Spinal cord (tissue), 10 donors: ENCODE measurements around the gene RFT1. TPM values are rescaled to one million over a fixed set of nuclear protein-coding genes. Genes with fewer than 3 reads are reported as not detected.

Experiments used
- DNase-seq, 6 donors: peaks; one replicate each; pipeline versions ENCODE4 v3.0.0 to v3.0.0-alpha.2; 2013 to 2015; ENCODE audit warnings: low spot score in 6 of 6, low read depth in 4 of 6
- H3K27ac ChIP-seq: one replicate; pipeline ENCODE4 v1.5.1; 2013; ENCODE audit warnings: low read depth, low read length, control low read depth
- H3K27me3 ChIP-seq: one replicate; pipeline ENCODE4 v1.6.1; 2013; ENCODE audit warnings: low read length; ENCODE audit not compliant: control insufficient read depth, insufficient read depth
- H3K36me3 ChIP-seq: one replicate; pipeline ENCODE4 v1.6.1; 2013; ENCODE audit warnings: low read length; ENCODE audit not compliant: control insufficient read depth, insufficient read depth
- H3K4me1 ChIP-seq: one replicate; pipeline ENCODE4 v1.6.1; 2013; ENCODE audit warnings: low read length; ENCODE audit not compliant: control insufficient read depth, insufficient read depth
- H3K4me3 ChIP-seq: one replicate; pipeline ENCODE4 v1.5.1; 2013; ENCODE audit warnings: low read depth, low read length, control low read depth
- H3K9me3 ChIP-seq: one replicate; pipeline ENCODE4 v1.6.1; 2013; ENCODE audit warnings: low read length; ENCODE audit not compliant: control insufficient read depth, insufficient read depth
- WGBS: methylation state at CpG from one replicate; pipeline ENCODE4 v1.1.5; 2013; ENCODE audit warnings: missing lambda C conversion rate; ENCODE audit not compliant: insufficient coverage; 5-methylcytosine and 5-hydroxymethylcytosine counted together
- polyA plus RNA-seq, 2 donors: library from polyadenylated mRNA; unstranded; fragments of 120-200 nt; gene quantifications; one replicate each; pipeline ENCODE4 v1.2.1, GENCODE V29; 2013; ENCODE audit not compliant: insufficient read length in 2 of 2
- total RNA-seq, 2 donors: library from RNA; depleted of rRNA in 1 of 2; stranded (reverse); fragments of 120-200 nt in 1 of 2; fragments of >200 nt in 1 of 2; gene quantifications; one replicate each; pipeline versions ENCODE4 v1.2.3 to v1.2.4, GENCODE V29; 2013 to 2014
- donor health status: healthy.

The RFT1 gene
- total and polyA plus RNA-seq, 4 donors: 10.8 to 18.3 (median 14.7) TPM

- DNase-seq: no peak
- H3K4me3 ChIP-seq: peak overlapping the region; percentile 90
- no peaks in the 10 kb centered on the region for H3K4me1 ChIP-seq
- H3K9me3 ChIP-seq: no peaks in the 10 kb centered on the region
- WGBS: no CpG with 5 or more reads among the region's 3 CpGs
- no peaks in the 10 kb centered on the region for H3K27me3 ChIP-seq
- no peak overlapping the region for H3K27ac ChIP-seq
- H3K36me3 ChIP-seq: peaks cover 6% of the 10 kb centered on the region
Measured at GRCh38 chr3:53129344-53129743, 891 bp downstream of the RFT1 start.

GRCh38 chr3:53126601-53127000 is 3.6 kb downstream of the RFT1 start:
- no peaks in the 10 kb centered on the region for H3K27me3 ChIP-seq
- no peak overlapping the region for H3K27ac ChIP-seq
- peaks cover 18% of the 10 kb centered on the region for H3K36me3 ChIP-seq
- no CpG with 5 or more reads among the region's 2 CpGs for WGBS
- no peak overlapping the region for H3K4me3 ChIP-seq
- H3K9me3 ChIP-seq: no peaks in the 10 kb centered on the region
- DNase-seq: peak in 2 of 6 donors; percentile 35 to 85
- H3K4me1 ChIP-seq: peaks cover 4% of the 10 kb centered on the region

GRCh38 chr3:53123953-53124352 is 6.3 kb downstream of the RFT1 start:
- H3K36me3 ChIP-seq: peaks cover 36% of the 10 kb centered on the region
- 92% methylated on average over 6 of the region's 6 CpGs for WGBS
- DNase-seq: no peak
- H3K4me3 ChIP-seq: no peak overlapping the region
- H3K27ac ChIP-seq: no peak overlapping the region
- H3K4me1 ChIP-seq: peaks cover 4% of the 10 kb centered on the region
- no peaks in the 10 kb centered on the region for H3K27me3 ChIP-seq
- no peaks in the 10 kb centered on the region for H3K9me3 ChIP-seq

- H3K27ac ChIP-seq: no peak overlapping the region
- no peak for DNase-seq
- WGBS: 88% methylated on average over 8 of the region's 8 CpGs
Measured at GRCh38 chr3:53123510-53123909, 6.7 kb downstream of the RFT1 start.

GRCh38 chr3:53122933-53123305 is 7.3 kb downstream of the RFT1 start:
- peaks cover 4% of the 10 kb centered on the region for H3K4me1 ChIP-seq
- no CpG with 5 or more reads among the region's 1 CpG for WGBS
- H3K27ac ChIP-seq: no peak overlapping the region
- peak in 1 of 6 donors; percentile 56 for DNase-seq
- H3K9me3 ChIP-seq: no peaks in the 10 kb centered on the region
- H3K4me3 ChIP-seq: no peak overlapping the region
- peaks cover 45% of the 10 kb centered on the region for H3K36me3 ChIP-seq
- no peaks in the 10 kb centered on the region for H3K27me3 ChIP-seq

More at GRCh38 chr3:53123510-53123909, 6.7 kb downstream of the RFT1 start:
- H3K4me3 ChIP-seq: no peak overlapping the region
- H3K27me3 ChIP-seq: no peaks in the 10 kb centered on the region
- no peaks in the 10 kb centered on the region for H3K9me3 ChIP-seq
- peaks cover 40% of the 10 kb centered on the region for H3K36me3 ChIP-seq
- peaks cover 4% of the 10 kb centered on the region for H3K4me1 ChIP-seq

- Histone ChIP-seq H3K36me3 (peaks cover 50% of the 10 kb centered on the region), H3K4me1 (peaks cover 4% of the 10 kb centered on the region), H3K27ac (no peak overlapping the region), H3K9me3 (no peaks in the 10 kb centered on the region), H3K27me3 (no peaks in the 10 kb centered on the region), H3K4me3 (no peak overlapping the region)
- WGBS: 100% methylated on average over 2 of the region's 4 CpGs
- DNase-seq: no peak
Measured at GRCh38 chr3:53122255-53122932, 7.8 kb downstream of the RFT1 start.

GRCh38 chr3:53120336-53120735 is 9.9 kb downstream of the RFT1 start:
- Histone ChIP-seq H3K4me1 (peaks cover 4% of the 10 kb centered on the region), H3K27me3 (no peaks in the 10 kb centered on the region), H3K9me3 (no peaks in the 10 kb centered on the region), H3K36me3 (peaks cover 62% of the 10 kb centered on the region), H3K27ac (no peak overlapping the region), H3K4me3 (no peak overlapping the region)
- DNase-seq: no peak
- WGBS: 84% methylated on average over 3 of the region's 5 CpGs

- Histone ChIP-seq H3K9me3 (no peaks in the 10 kb centered on the region), H3K4me1 (peaks cover 3% of the 10 kb centered on the region), H3K4me3 (no peak overlapping the region), H3K27me3 (no peaks in the 10 kb centered on the region), H3K36me3 (peaks cover 48% of the 10 kb centered on the region), H3K27ac (no peak overlapping the region)
- DNase-seq: no peak
- WGBS: 100% methylated on average over 1 of the region's 1 CpG
Measured at GRCh38 chr3:53116956-53117355, 13.3 kb downstream of the RFT1 start.

GRCh38 chr3:53114412-53115074 is 15.7 kb downstream of the RFT1 start:
- Histone ChIP-seq H3K27me3 (no peaks in the 10 kb centered on the region), H3K27ac (no peak overlapping the region), H3K4me1 (peaks cover 3% of the 10 kb centered on the region), H3K9me3 (no peaks in the 10 kb centered on the region), H3K36me3 (peaks cover 39% of the 10 kb centered on the region), H3K4me3 (no peak overlapping the region)
- 84% methylated on average over 3 of the region's 5 CpGs for WGBS
- no peak for DNase-seq

GRCh38 chr3:53114011-53114400 is 16.2 kb downstream of the RFT1 start:
- Histone ChIP-seq H3K27me3 (no peaks in the 10 kb centered on the region), H3K4me3 (no peak overlapping the region), H3K9me3 (no peaks in the 10 kb centered on the region), H3K4me1 (peaks cover 3% of the 10 kb centered on the region), H3K27ac (no peak overlapping the region), H3K36me3 (peaks cover 38% of the 10 kb centered on the region)
- WGBS: 1% methylated on average over 5 of the region's 5 CpGs
- peak; percentile 65 to 96 (median 79) for DNase-seq
